RCC 7860 (cell line): ENCODE results near the gene PRPF39.
"Not testable (repeated sequence)": the region's sequence is repeated elsewhere in the genome, so short reads cannot be mapped to it uniquely, and the experiment has no call there.

ENCODE experiments used
- DNase-seq: peaks from one replicate; pipeline ENCODE4 v3.0.0-alpha.2; 2015; ENCODE audit warnings: low spot score
- FAIRE-seq: peaks from 2 replicates; lab custom pipeline; 2012; peaks lifted over from hg19 to GRCh38; lab: Jason Lieb, UNC

The PRPF39 gene

GRCh38 chr14:45135156-45135555 lies 51.2 kb downstream of the PRPF39 start:
- no peak for FAIRE-seq
- no peak for DNase-seq

GRCh38 chr14:45135659-45136395 lies 51.9 kb downstream of the PRPF39 start, which contains the start of gene FANCM:
Gene FANCM, plus strand, starts transcription at chr14:45135930. Its CDS starts 102 bp downstream, at chr14:45136032.
- DNase-seq (peak; percentile 85), FAIRE-seq (peak; percentile 86)

GRCh38 chr14:45136399-45136798 lies 52.5 kb downstream of the PRPF39 start:
- FAIRE-seq (no peak), DNase-seq (no peak)

DNA sequence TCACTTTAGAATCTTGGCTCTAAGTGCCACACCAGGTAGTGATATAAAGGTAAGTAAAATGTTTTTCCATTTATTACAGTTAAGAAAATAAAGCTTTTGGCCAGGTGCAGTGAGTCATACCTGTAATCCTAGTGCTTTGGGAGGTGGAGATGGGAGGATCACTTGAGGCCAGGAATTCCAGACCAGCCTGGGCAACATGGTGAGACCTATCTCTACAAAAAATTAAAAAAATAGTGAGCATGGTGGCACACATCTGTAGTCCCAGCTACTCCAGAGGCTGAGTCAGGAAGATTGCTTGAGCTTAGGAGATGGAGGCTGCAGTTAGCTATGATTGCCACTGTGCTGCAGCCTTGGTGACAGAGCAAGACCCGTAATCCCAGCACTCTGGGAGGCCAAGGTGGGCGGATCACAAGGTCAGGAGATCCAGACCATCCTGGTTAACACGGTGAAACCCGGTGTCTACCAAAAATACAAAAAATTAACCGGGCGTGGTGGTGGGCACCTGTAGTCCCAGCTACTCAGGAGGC lies 56.8 kb downstream of the PRPF39 start:
- FAIRE-seq (no peak), DNase-seq (no peak)

DNA sequence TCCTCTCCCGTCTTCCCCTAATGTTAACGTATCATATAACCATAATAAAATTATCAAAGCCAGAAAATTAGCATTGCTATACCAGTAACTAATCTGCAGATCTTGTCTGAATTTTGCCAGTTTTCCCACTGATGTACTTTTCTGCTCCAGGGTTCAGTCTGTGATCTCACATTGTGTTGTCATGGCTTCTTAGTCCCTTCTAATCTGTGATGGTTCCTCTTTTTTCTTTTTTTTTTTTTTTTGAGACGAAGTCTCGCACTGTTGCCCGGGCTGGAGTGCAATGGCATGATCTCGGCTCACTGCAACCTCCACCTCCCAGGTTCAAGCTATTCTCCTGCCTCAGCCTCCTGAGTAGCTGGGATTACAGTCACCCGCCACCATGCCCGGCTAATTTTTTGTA lies 58.2 kb downstream of the PRPF39 start:
- FAIRE-seq, DNase-seq: not testable (repeated sequence)

GRCh38 chr14:45144658-45145057 lies 60.7 kb downstream of the PRPF39 start:
- DNase-seq, result no peak
- FAIRE-seq, result no peak

- DNase-seq, result no peak
- no peak for FAIRE-seq
Measured at GRCh38 chr14:45145214-45145613, 61.3 kb downstream of the PRPF39 start.

DNA sequence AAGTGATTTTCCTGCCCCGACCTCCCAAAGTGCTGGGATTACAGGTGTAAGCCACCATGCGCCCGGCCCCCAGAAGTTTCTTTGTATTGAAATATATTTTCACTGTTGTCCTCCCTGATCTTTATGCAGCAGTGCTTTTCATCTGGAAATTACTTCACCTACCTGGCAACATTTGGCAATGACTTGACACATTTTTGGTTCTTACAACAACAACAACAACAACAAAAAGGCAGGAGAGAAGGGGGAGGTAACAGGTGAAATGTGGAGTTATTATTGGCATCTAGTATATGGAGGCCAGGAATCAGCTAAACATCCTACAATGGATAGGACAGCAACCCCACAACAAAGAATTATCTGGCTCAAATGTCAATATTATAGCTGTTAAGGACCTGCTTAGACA lies 65.7 kb downstream of the PRPF39 start:
- DNase-seq, result no peak
- FAIRE-seq, result no peak

DNA sequence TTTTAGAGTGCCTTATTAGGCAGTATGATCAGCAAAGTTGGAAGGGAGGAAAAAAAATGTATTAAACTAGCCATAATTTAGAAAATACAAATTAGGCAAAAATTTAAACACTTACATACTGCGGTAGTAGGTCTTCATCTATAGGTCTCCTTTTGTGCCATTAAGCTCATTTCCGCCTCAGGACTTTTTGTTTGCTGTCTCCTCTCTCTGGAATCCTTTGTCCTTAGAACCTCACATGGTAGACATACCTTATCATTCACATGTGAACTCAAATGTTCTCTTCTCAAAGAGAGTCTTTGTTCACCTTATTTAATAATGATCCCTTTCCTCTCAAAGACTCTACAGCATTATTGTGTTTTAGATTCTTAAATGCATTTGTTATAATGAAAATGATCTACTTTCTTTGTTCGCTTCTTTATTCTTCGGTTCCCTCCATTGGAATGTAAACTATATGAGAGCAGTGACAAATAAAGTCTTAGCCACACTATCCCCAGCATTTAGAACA lies 66.5 kb downstream of the PRPF39 start:
- no peak for FAIRE-seq

GRCh38 chr14:45156067-45156466 lies 72.2 kb downstream of the PRPF39 start:
- FAIRE-seq (no peak), DNase-seq (no peak)

More for the DNA sequence above, 66.5 kb downstream of the PRPF39 start:
- DNase-seq, result no peak
